Mesendoderm (in vitro differentiated cells): ENCODE results near the gene IL36B.

Experiments
- DNase-seq: peaks from one replicate; pipeline ENCODE4 v3.0.0; 2013
- H2AK5ac ChIP-seq: 2 replicates; pipeline ENCODE4 v1.6.1; 2013; ENCODE audit warnings: low read length, inconsistent platforms
- H2BK120ac ChIP-seq: 2 replicates; pipeline ENCODE4 v1.6.1; 2013; ENCODE audit warnings: low read depth, mild to moderate bottlenecking, low read length, moderate library complexity, mixed read lengths
- H2BK15ac ChIP-seq: replicated peaks from 2 replicates; pipeline ENCODE4 v1.6.1; 2013; ENCODE audit warnings: low read depth, mild to moderate bottlenecking, moderate library complexity
- H2BK5ac ChIP-seq: 2 replicates; pipeline ENCODE4 v1.6.1; 2013; ENCODE audit warnings: low read length, inconsistent platforms
- H3K18ac ChIP-seq: 2 replicates; pipeline ENCODE4 v1.6.1; 2013; ENCODE audit warnings: mild to moderate bottlenecking, low read length, mixed read lengths
- H3K23ac ChIP-seq: one replicate; pipeline ENCODE4 v1.6.1; 2013; ENCODE audit warnings: low read length
- H3K27ac ChIP-seq: 2 replicates; pipeline ENCODE4 v1.5.1; 2013; ENCODE audit warnings: low read depth, mild to moderate bottlenecking, inconsistent platforms, low read length, moderate library complexity
- H3K27me3 ChIP-seq: 2 replicates; pipeline ENCODE4 v1.6.1; 2013; ENCODE audit warnings: low read length, control low read depth, mild to moderate bottlenecking, inconsistent platforms; ENCODE audit not compliant: insufficient read depth, poor library complexity
- H3K36me3 ChIP-seq: 2 replicates; pipeline ENCODE4 v1.6.1; 2013; ENCODE audit warnings: low read length, inconsistent platforms; ENCODE audit not compliant: control insufficient read depth, insufficient read depth
- H3K4ac ChIP-seq: one replicate; pipeline ENCODE4 v1.6.1; 2013; ENCODE audit warnings: low read depth, mild to moderate bottlenecking, low read length, moderate library complexity
- H3K4me1 ChIP-seq: 2 replicates; pipeline ENCODE4 v1.6.1; 2013; ENCODE audit warnings: low read depth, low read length, inconsistent platforms; ENCODE audit not compliant: control insufficient read depth
- H3K4me2 ChIP-seq: 2 replicates; pipeline ENCODE4 v1.6.1; 2013; ENCODE audit warnings: low read length
- H3K4me3 ChIP-seq: 2 replicates; pipeline ENCODE4 v1.5.1; 2013; ENCODE audit warnings: mild to moderate bottlenecking, low read length
- H3K56ac ChIP-seq: one replicate; pipeline ENCODE4 v1.6.1; 2013; ENCODE audit warnings: low read length
- H3K79me1 ChIP-seq: 2 replicates; pipeline ENCODE4 v1.6.1; 2013; ENCODE audit warnings: low read length, inconsistent platforms
- H3K79me2 ChIP-seq: 2 replicates; pipeline ENCODE4 v1.6.1; 2013; ENCODE audit warnings: mild to moderate bottlenecking, low read length; ENCODE audit not compliant: control insufficient read depth, insufficient read depth
- H3K9ac ChIP-seq: 2 replicates; pipeline ENCODE4 v1.6.1; 2013; ENCODE audit warnings: low read length, inconsistent platforms
- H4K5ac ChIP-seq: one replicate; pipeline ENCODE4 v1.6.1; 2013; ENCODE audit warnings: low read length
- H4K8ac ChIP-seq: one replicate; pipeline ENCODE4 v1.6.1; 2013; ENCODE audit warnings: low read depth, mild to moderate bottlenecking, control low read depth, low read length, moderate library complexity
- WGBS: extraction: QIAGEN DNeasy Blood & Tissue Kit; methylation state at CpG from one replicate; pipeline ENCODE4 v1.1.7; 2013; ENCODE audit warnings: low lambda C conversion rate, missing lambda C conversion rate; ENCODE audit not compliant: insufficient coverage; ENCODE audit errors: extremely low coverage; 5-methylcytosine and 5-hydroxymethylcytosine counted together

The IL36B gene

DNA sequence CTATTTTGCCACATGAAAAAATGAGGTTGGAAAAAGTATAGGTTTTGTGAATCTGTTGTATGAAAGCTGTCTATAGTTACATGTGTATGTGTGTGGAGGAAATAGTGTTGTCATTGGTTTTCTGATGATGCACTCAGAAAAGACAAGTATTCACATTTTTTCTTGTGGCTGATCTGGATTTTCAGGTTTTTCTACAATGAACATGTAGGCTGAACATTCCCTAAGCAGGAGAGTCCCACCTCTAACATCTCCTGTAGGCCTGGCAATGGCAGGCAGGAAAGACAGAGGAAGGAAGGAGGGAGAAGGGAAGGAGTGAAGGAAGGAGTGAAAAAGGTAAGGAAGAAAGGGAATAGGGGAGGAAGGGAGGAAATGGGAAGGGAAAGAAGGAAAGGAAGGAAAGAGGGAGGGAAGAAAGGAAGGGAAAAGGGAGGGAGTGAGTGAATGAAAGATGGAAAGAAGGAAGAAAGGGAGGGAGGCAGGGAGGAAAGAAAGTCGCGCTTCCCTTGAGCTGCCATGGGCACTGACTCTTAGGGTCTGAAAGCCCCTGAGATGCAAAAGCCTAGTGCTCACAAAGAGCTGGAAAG lies 5.8 kb upstream of the IL36B start:
- WGBS, result no CpG with 5 or more reads among the region's 2 CpGs

DNA sequence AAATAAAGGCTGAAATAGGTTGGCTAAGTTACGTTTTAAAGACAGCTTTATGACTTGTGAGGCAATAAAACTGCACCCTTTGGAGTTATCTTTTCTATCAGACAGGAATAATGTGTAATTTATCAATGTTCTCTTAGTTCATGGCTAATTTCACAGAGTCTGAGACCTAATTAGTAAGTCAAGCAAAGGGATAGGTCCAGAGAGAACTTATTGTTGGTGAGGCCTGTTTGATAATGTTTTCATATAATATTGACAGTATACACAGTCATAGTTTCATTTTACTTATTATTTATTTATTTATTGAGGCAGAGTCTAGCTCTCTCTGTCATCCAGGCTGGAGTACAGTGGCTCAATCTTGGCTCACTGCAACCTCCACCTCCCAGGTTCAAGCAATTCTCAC lies 4.5 kb upstream of the IL36B start:
- Histone ChIP-seq H4K8ac (no peak overlapping the region), H2AK5ac (no peak overlapping the region), H3K27me3 (no peaks in the 10 kb centered on the region), H3K79me1 (no peaks in the 10 kb centered on the region), H4K5ac (no peak overlapping the region), H3K4ac (no peak overlapping the region), H3K23ac (no peak overlapping the region), H2BK5ac (no peak overlapping the region), H3K79me2 (no peaks in the 10 kb centered on the region), H3K18ac (no peak overlapping the region), H3K4me2 (no peak overlapping the region), H3K27ac (no peak overlapping the region), H3K36me3 (no peaks in the 10 kb centered on the region), H2BK120ac (no peak overlapping the region), H3K4me1 (no peaks in the 10 kb centered on the region), H3K4me3 (no peak overlapping the region), H3K9ac (no peak overlapping the region), H2BK15ac (no peak overlapping the region), H3K56ac (no peak overlapping the region)
- no CpG with 5 or more reads among the region's 1 CpG for WGBS
- no peak for DNase-seq

More for the DNA sequence above, 5.8 kb upstream of the IL36B start:
- Histone ChIP-seq H3K56ac (no peak overlapping the region), H3K4me1 (no peaks in the 10 kb centered on the region), H3K27ac (no peak overlapping the region), H3K4me3 (no peak overlapping the region), H2BK5ac (no peak overlapping the region), H3K79me1 (no peaks in the 10 kb centered on the region), H3K18ac (no peak overlapping the region), H3K79me2 (no peaks in the 10 kb centered on the region), H3K27me3 (no peaks in the 10 kb centered on the region), H3K9ac (no peak overlapping the region), H4K8ac (no peak overlapping the region), H3K36me3 (no peaks in the 10 kb centered on the region), H2BK120ac (no peak overlapping the region), H2BK15ac (no peak overlapping the region), H3K23ac (no peak overlapping the region), H2AK5ac (no peak overlapping the region), H4K5ac (no peak overlapping the region), H3K4me2 (no peak overlapping the region), H3K4ac (no peak overlapping the region)
- no peak for DNase-seq

DNA sequence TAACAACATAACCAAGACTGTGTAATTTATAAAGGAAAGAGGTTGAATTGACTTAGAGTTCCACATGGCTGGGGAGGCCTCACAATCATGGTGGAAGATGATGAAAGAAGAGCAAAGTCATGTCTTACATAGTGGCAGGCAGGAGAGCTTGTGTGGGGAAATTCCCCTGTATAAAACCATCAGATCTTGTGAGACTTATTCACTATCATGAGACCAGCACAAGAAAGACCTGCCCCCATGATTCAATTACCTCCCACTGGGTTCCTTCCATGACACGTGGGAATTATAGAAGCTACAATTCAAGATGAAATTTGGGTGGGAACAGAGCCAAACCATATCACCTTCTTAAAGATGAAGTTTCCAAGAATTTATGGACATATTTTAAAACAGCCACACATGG lies 3.9 kb upstream of the IL36B start:
- Histone ChIP-seq H3K9ac (no peak overlapping the region), H3K4ac (no peak overlapping the region), H3K4me3 (no peak overlapping the region), H3K79me1 (no peaks in the 10 kb centered on the region), H4K8ac (no peak overlapping the region), H2BK15ac (no peak overlapping the region), H3K27ac (no peak overlapping the region), H3K23ac (no peak overlapping the region), H3K18ac (no peak overlapping the region), H3K27me3 (no peaks in the 10 kb centered on the region), H2BK5ac (no peak overlapping the region), H2AK5ac (no peak overlapping the region), H2BK120ac (no peak overlapping the region), H3K4me2 (no peak overlapping the region), H4K5ac (no peak overlapping the region), H3K56ac (no peak overlapping the region), H3K4me1 (no peaks in the 10 kb centered on the region), H3K36me3 (no peaks in the 10 kb centered on the region), H3K79me2 (no peaks in the 10 kb centered on the region)
- DNase-seq, result no peak
- no CpG with 5 or more reads among the region's 1 CpG for WGBS

DNA sequence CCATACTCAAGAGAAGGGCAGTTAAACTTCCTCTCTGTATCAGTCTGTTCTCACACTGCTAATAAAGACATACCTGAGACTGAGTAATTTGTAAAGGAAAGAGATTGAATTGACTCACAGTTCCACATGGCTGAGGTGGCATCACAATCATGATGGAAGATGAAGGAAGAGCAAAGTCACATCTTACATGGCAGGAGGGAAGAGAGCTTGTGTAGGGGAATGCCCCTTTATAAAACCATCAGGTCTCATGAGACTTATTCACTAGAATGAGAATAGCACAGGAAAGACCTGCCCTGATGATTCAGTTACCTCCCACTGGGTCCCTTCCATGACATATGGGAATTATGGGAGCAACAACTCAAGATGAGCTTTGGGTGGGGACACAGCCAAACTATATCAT lies 1.4 kb upstream of the IL36B start:
- no peaks in the 10 kb centered on the region for H3K36me3 ChIP-seq
- H2AK5ac ChIP-seq, result no peak overlapping the region
- no peak overlapping the region for H2BK120ac ChIP-seq
- H4K5ac ChIP-seq, result no peak overlapping the region
- H3K4me2 ChIP-seq, result no peak overlapping the region
- H3K4ac ChIP-seq, result no peak overlapping the region
- H3K4me1 ChIP-seq, result no peaks in the 10 kb centered on the region
- no peak overlapping the region for H2BK15ac ChIP-seq
- H3K27me3 ChIP-seq, result no peaks in the 10 kb centered on the region
- no peak overlapping the region for H3K23ac ChIP-seq
- H3K18ac ChIP-seq, result no peak overlapping the region
- no peak overlapping the region for H3K4me3 ChIP-seq
- DNase-seq, result no peak
- H4K8ac ChIP-seq, result no peak overlapping the region
- no peak overlapping the region for H2BK5ac ChIP-seq
- no peak overlapping the region for H3K9ac ChIP-seq
- no peaks in the 10 kb centered on the region for H3K79me2 ChIP-seq
- H3K27ac ChIP-seq, result no peak overlapping the region
- no peak overlapping the region for H3K56ac ChIP-seq
- no peaks in the 10 kb centered on the region for H3K79me1 ChIP-seq

- WGBS, result no CpG with 5 or more reads among the region's 3 CpGs
- H3K27me3 ChIP-seq, result no peaks in the 10 kb centered on the region
Measured at GRCh38 chr2:113053666-113054065, 999 bp upstream of the IL36B start.

More at GRCh38 chr2:113053666-113054065, 999 bp upstream of the IL36B start:
- no peaks in the 10 kb centered on the region for H3K36me3 ChIP-seq
- H3K4me1 ChIP-seq, result no peaks in the 10 kb centered on the region
- H3K9ac ChIP-seq, result no peak overlapping the region
- no peak overlapping the region for H3K27ac ChIP-seq
- no peak overlapping the region for H3K18ac ChIP-seq
- no peaks in the 10 kb centered on the region for H3K79me2 ChIP-seq
- no peak overlapping the region for H3K4me2 ChIP-seq
- H2BK120ac ChIP-seq, result no peak overlapping the region
- no peak overlapping the region for H3K4me3 ChIP-seq
- H2BK5ac ChIP-seq, result no peak overlapping the region
- no peak overlapping the region for H2AK5ac ChIP-seq
- H3K23ac ChIP-seq, result no peak overlapping the region
- no peaks in the 10 kb centered on the region for H3K79me1 ChIP-seq
- no peak overlapping the region for H4K8ac ChIP-seq
- no peak overlapping the region for H4K5ac ChIP-seq
- no peak overlapping the region for H3K4ac ChIP-seq
- H3K56ac ChIP-seq, result no peak overlapping the region
- no peak overlapping the region for H2BK15ac ChIP-seq
- DNase-seq, result no peak
